GM12865 (cell line): ENCODE measurements around the gene PPP2R1B.

Source experiments
- DNase-seq: peaks from one replicate; pipeline ENCODE4 v3.0.0; 2010; ENCODE audit warnings: low read depth
- H3K4me3 ChIP-seq: 2 replicates; pipeline ENCODE4 v1.5.1; 2011; ENCODE audit warnings: mild to moderate bottlenecking, low read depth, low read length, control low read depth
- TF ChIP-seq, protein P1 (sequence below): IDR thresholded peaks from 2 replicates; pipeline ENCODE4 v1.5.1; 2011; ENCODE audit warnings: low read length, control low read depth, low read depth, inconsistent platforms; ENCODE audit not compliant: insufficient read depth; ENCODE audit errors: missing control alignments

PPP2R1B gene

DNA sequence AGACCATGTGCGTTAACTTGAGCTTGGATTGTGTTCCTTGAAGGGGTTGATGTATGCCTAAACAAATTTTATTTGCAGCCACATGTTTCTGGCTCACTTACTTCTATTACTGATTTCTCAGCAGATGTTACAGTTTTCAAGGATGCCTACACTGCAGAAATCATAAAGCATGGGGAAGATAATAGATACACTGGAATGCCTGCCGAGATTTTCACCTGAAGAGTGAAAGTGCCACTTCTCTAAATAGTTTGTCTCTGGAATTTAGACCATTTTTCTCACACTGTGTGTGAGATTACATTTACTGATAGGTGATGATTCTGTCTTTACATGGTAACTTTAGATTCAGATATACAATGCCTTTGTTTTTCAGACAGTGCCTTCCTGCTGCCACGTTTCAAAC, 82.4 kb downstream of the PPP2R1B start:
- TF ChIP-seq, protein P1, sequence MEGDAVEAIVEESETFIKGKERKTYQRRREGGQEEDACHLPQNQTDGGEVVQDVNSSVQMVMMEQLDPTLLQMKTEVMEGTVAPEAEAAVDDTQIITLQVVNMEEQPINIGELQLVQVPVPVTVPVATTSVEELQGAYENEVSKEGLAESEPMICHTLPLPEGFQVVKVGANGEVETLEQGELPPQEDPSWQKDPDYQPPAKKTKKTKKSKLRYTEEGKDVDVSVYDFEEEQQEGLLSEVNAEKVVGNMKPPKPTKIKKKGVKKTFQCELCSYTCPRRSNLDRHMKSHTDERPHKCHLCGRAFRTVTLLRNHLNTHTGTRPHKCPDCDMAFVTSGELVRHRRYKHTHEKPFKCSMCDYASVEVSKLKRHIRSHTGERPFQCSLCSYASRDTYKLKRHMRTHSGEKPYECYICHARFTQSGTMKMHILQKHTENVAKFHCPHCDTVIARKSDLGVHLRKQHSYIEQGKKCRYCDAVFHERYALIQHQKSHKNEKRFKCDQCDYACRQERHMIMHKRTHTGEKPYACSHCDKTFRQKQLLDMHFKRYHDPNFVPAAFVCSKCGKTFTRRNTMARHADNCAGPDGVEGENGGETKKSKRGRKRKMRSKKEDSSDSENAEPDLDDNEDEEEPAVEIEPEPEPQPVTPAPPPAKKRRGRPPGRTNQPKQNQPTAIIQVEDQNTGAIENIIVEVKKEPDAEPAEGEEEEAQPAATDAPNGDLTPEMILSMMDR: no peak
- no peak overlapping the region for H3K4me3 ChIP-seq
- no peak for DNase-seq

DNA sequence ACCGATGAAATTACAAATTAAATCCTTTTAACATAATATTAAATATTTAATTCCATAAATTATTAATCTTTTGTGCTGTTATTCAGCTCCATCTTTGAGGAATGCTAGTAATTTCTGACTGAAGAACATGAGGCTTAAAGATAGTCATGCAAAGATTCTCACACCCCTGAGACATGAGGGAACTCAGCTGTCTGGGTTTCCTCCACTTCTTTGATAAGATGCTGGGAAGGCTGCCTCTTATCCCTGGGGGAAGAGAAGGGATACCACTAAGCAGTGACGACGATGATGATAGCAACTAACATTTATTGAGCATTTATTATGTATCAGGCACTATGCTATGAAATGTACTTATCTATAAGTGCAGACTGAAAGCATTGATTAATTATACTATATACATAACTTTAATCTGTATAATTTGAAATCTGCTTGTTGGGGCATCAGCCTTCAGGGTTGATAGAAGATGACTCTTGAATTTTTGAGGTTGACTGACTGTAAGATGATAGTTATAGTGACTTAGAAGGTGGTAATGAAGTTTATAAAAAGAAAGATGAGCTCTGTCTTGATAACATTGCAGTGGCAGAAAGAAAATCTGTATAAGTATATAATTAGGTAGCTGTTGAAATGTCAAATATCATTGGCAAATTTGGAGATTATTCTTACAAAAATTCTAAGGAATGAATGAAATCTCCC, 85.6 kb downstream of the PPP2R1B start:
- H3K4me3 ChIP-seq: no peak overlapping the region
- TF ChIP-seq, protein P1: no peak
- DNase-seq: no peak
